Sigmoid colon (tissue), 7 donors: ENCODE data around the gene KCNQ4. TPM values are rescaled to one million over a fixed set of nuclear protein-coding genes. Genes with fewer than 3 reads are reported as not detected.

Experiments used
- DNase-seq: peaks from one replicate; pipeline ENCODE4 v3.0.0-alpha.2; 2019
- H3K27ac ChIP-seq, 4 donors: fragments of 200-600 bp; sonication (generic); one replicate each; pipeline ENCODE4 v1.5.1; 2016 to 2019; ENCODE audit warnings: mild to moderate bottlenecking in 1 of 4
- H3K27me3 ChIP-seq, 3 donors: fragments of 200-600 bp; sonication (generic); one replicate each; pipeline ENCODE4 v1.5.1; 2019; ENCODE audit warnings: mild to moderate bottlenecking in 1 of 3
- H3K36me3 ChIP-seq, 4 donors: fragments of 200-600 bp; sonication (generic); one replicate each; pipeline ENCODE4 v1.5.1; 2016 to 2019
- H3K4me1 ChIP-seq, 4 donors: fragments of 200-600 bp; sonication (generic); one replicate each; pipeline ENCODE4 v1.5.1; 2017 to 2019
- H3K4me3 ChIP-seq, 4 donors: fragments of 200-600 bp; sonication (generic); one replicate each; pipeline ENCODE4 v1.5.1; 2017 to 2019; ENCODE audit warnings: mild to moderate bottlenecking in 2 of 4, moderate library complexity in 1 of 4
- H3K9me3 ChIP-seq, 4 donors: fragments of 200-600 bp in 3 of 4; sonication (generic) in 3 of 4; one replicate each; pipeline versions ENCODE4 v1.5.1 to v1.6.1; 2013 to 2019
- EP300 ChIP-seq, 4 donors: sonication (generic); formaldehyde crosslinking; IDR thresholded peaks; one replicate each; pipeline ENCODE4 v1.6.1; 2017; ENCODE audit warnings: antibody characterized with exemption in 4 of 4
- POLR2A ChIP-seq, 2 donors: fragments of 450-650 bp; IDR thresholded peaks; one replicate each; pipeline ENCODE4 v1.6.1; 2016; ENCODE audit warnings: antibody characterized with exemption in 2 of 2, mild to moderate bottlenecking in 2 of 2, moderate library complexity in 2 of 2
- POLR2AphosphoS5 ChIP-seq, 4 donors: sonication (generic); formaldehyde crosslinking; IDR thresholded peaks; one replicate each; pipeline ENCODE4 v1.6.1; 2017; ENCODE audit warnings: antibody characterized with exemption in 4 of 4
- WGBS, 2 donors: extraction: QIAGEN DNeasy Blood & Tissue Kit; methylation state at CpG; one replicate each; pipeline ENCODE4 v1.1.7; 2013; 5-methylcytosine and 5-hydroxymethylcytosine counted together
- intact Hi-C: fragments of 100-400 bp; cut with DNase I; formaldehyde crosslinking; loops from one replicate; pipeline ENCODE4 v1.15.1; 2023
- polyA plus RNA-seq, 3 donors: library from polyadenylated mRNA; stranded (reverse); fragments of 200-250 nt; gene quantifications; one replicate each; pipeline ENCODE4 v1.2.3, GENCODE V29; 2013
- total RNA-seq, 4 donors: library from RNA; depleted of rRNA; stranded (reverse); fragments of >200 nt; gene quantifications; one replicate each; pipeline ENCODE4 v1.1.0, GENCODE V29; 2016
- TF ChIP-seq, protein P1 (sequence below), 4 experiments: fragments of 450-650 bp in 3 of 4; fragments of 200-600 bp in 1 of 4; IDR thresholded peaks; one replicate each; pipeline ENCODE4 v1.5.1; 2016 to 2019; ENCODE audit warnings: antibody characterized with exemption in 4 of 4, mild to moderate bottlenecking in 3 of 4, moderate library complexity in 2 of 4
- donor health status: healthy with polysubstance abuse.
- donor health status: Bipolar disorder and iron deficiency.
- donor health status: healthy.

The KCNQ4 gene
- total and polyA plus RNA-seq, 7 donors = 0.60 to 10.8 (median 6.3) TPM; not detected in 1

DNA sequence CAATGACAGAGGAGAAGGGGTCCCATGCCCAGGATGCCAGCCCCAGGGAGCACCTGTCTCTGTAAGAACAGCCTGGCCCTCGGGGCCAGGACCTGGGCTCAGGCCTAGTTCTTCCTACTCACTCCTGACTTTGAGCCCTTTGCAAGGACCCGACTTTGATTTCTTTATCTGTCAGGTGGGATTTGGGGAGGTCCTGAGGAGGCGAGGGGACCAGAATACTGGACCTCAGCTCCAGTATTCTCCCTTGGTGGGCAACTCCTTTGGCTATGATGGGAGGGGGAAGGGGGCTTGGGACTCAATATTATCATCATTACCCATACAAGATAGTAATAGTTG, 18.1 kb downstream of the KCNQ4 start:
- intact Hi-C loops = no loop called here

DNA sequence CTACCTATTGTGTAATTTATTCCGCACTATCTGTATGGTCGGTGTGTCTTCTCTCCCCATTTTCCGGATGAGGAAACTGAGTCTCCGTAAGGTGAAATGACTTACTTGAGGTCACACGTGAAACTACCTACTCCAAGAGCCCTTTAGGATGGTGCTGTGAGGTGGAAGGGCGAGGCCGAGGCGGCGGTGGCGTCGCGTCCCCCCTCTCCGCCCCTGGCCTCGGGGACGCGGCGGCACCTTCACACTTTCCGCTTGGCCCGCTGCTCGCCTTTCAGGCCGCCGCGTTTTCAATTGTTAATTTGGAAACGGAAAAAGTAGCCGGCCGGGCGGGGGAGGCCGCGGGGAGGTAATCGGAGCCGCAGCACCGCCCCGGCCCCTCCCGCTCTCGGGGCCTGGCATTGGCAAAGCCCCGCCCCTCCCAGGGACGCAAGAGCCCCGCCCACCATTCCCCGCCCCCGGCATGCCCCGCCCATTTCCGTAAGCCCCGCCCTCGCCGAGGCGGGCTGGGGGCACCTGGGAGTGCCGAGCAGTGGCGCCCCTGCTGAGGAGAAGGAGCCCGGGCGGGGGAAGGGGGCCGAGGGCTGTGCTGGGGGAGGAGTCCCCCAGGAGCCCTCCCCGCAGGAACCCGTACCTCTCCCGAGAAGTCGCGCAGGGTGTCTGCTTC, 18.6 kb downstream of the KCNQ4 start:
- 4 to 6% methylated on average over 56 of the region's 56 CpGs for WGBS, 2 donors
- Histone ChIP-seq H3K36me3 (no peaks in the 10 kb centered on the region), H3K27ac (peak overlapping the region; percentile 83 to 91 (median 88)), H3K27me3 (no peaks in the 10 kb centered on the region), H3K4me1 (peaks cover 0 to 85% (median 75%) of the 10 kb centered on the region in 4 donors), H3K4me3 (peak overlapping the region; percentile 10 to 50 (median 46)), H3K9me3 (no peaks in the 10 kb centered on the region)
- TF ChIP-seq POLR2AphosphoS5 (IDR thresholded peaks at IDR 0.05) = peak in 2 of 4 donors; percentile 50 to 54
- TF ChIP-seq, protein P1, sequence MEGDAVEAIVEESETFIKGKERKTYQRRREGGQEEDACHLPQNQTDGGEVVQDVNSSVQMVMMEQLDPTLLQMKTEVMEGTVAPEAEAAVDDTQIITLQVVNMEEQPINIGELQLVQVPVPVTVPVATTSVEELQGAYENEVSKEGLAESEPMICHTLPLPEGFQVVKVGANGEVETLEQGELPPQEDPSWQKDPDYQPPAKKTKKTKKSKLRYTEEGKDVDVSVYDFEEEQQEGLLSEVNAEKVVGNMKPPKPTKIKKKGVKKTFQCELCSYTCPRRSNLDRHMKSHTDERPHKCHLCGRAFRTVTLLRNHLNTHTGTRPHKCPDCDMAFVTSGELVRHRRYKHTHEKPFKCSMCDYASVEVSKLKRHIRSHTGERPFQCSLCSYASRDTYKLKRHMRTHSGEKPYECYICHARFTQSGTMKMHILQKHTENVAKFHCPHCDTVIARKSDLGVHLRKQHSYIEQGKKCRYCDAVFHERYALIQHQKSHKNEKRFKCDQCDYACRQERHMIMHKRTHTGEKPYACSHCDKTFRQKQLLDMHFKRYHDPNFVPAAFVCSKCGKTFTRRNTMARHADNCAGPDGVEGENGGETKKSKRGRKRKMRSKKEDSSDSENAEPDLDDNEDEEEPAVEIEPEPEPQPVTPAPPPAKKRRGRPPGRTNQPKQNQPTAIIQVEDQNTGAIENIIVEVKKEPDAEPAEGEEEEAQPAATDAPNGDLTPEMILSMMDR (IDR thresholded peaks at IDR 0.05) = no peak
- intact Hi-C loops = no loop called here
- peak; percentile 95 for DNase-seq

More for the DNA sequence above, 18.1 kb downstream of the KCNQ4 start:
- no peak for DNase-seq
- Histone ChIP-seq H3K4me1 (peaks cover 0 to 85% (median 75%) of the 10 kb centered on the region in 4 donors), H3K4me3 (peak overlapping the region in 3 of 4 donors; percentile 45 to 50 (median 48)), H3K9me3 (no peaks in the 10 kb centered on the region), H3K27ac (peak overlapping the region; percentile 83 to 91 (median 88)), H3K36me3 (no peaks in the 10 kb centered on the region), H3K27me3 (no peaks in the 10 kb centered on the region)
- no peak for TF ChIP-seq POLR2AphosphoS5 (IDR thresholded peaks at IDR 0.05)
- no peak for TF ChIP-seq POLR2A (IDR thresholded peaks at IDR 0.05)
- no peak for TF ChIP-seq EP300 (IDR thresholded peaks at IDR 0.05)
- TF ChIP-seq, protein P1 (IDR thresholded peaks at IDR 0.05) = no peak
- WGBS, 2 donors = 45 to 75% methylated on average over 3 of the region's 3 CpGs

DNA sequence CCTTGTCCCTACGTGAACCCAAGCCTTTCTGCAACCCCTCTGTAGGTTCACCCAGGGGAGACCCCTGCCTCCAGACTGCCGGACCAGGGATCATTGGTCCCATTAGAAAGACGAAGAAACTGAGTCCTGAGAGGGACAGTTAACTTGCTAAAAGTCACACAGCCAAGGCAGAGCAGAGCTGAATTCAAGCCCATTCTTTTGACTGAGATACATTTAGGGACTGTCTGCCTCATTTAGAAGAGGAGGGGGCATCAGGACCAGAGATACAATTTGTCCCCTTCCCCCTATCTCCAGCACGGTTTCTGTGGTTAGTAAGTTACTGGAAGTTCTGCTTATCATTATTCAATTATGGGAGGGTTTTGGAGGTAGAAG, 19.1 kb downstream of the KCNQ4 start:
- Histone ChIP-seq H3K36me3 (no peaks in the 10 kb centered on the region), H3K27me3 (no peaks in the 10 kb centered on the region), H3K4me3 (peak overlapping the region in 3 of 4 donors; percentile 45 to 50 (median 48)), H3K27ac (peak overlapping the region; percentile 83 to 91 (median 88)), H3K4me1 (peaks cover 0 to 85% (median 75%) of the 10 kb centered on the region in 4 donors), H3K9me3 (no peaks in the 10 kb centered on the region)
- no peak for TF ChIP-seq POLR2A (IDR thresholded peaks at IDR 0.05)
- no peak for TF ChIP-seq POLR2AphosphoS5 (IDR thresholded peaks at IDR 0.05)
- TF ChIP-seq, protein P1 (IDR thresholded peaks at IDR 0.05) = no peak
- TF ChIP-seq EP300 (IDR thresholded peaks at IDR 0.05) = no peak
- WGBS, 2 donors = 40 to 45% methylated on average over 4 of the region's 4 CpGs
- intact Hi-C loops = no loop called here
- DNase-seq = no peak

DNA sequence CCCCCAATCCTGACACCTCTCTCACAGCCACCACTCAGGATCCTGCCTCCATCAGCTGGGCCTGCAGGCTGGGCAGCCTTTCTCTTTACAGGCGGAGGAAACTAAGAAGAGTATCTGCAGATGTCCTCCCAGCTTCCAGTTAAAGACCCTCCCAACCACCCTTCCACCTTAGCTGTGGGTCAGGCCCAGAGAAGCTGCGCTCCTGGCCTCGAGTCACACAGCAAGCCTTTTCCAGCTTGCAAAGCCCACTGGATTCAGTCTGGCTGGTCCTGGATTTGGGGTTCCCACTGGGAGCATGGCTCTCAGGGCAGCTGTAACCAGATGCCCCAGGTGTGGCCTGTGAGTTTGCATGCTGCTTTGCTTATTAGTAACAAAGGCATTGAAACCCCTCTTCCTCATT, 19.9 kb downstream of the KCNQ4 start:
- TF ChIP-seq, protein P1 (IDR thresholded peaks at IDR 0.05) = no peak
- no peak for TF ChIP-seq POLR2A (IDR thresholded peaks at IDR 0.05)
- no peak for TF ChIP-seq POLR2AphosphoS5 (IDR thresholded peaks at IDR 0.05)
- TF ChIP-seq EP300 (IDR thresholded peaks at IDR 0.05) = no peak
- Histone ChIP-seq H3K36me3 (no peaks in the 10 kb centered on the region), H3K4me3 (no peak overlapping the region), H3K4me1 (peaks cover 0 to 85% (median 72%) of the 10 kb centered on the region in 4 donors), H3K27ac (peak overlapping the region; percentile 83 to 91 (median 88)), H3K9me3 (no peaks in the 10 kb centered on the region), H3K27me3 (no peaks in the 10 kb centered on the region)
- WGBS, 2 donors = 87 to 92% methylated on average over 3 of the region's 3 CpGs
- DNase-seq = no peak
- intact Hi-C loops = no loop called here

GRCh38 chr1:40803902-40804301, 20.3 kb downstream of the KCNQ4 start:
- intact Hi-C loops = no loop called here
- Histone ChIP-seq H3K9me3 (no peaks in the 10 kb centered on the region), H3K27ac (peak overlapping the region; percentile 59 to 91 (median 87)), H3K36me3 (no peaks in the 10 kb centered on the region), H3K4me1 (peaks cover 0 to 83% (median 69%) of the 10 kb centered on the region in 4 donors), H3K4me3 (no peak overlapping the region), H3K27me3 (no peaks in the 10 kb centered on the region)
- TF ChIP-seq POLR2AphosphoS5 (IDR thresholded peaks at IDR 0.05) = no peak
- DNase-seq = no peak
- 43 to 65% methylated on average over 2 of the region's 2 CpGs for WGBS, 2 donors
